HFFc6 (cell line): Measurements from ENCODE around the gene PARVG. TPM values are rescaled to one million over a fixed set of nuclear protein-coding genes. Genes with fewer than 3 reads are reported as not detected.

ENCODE experiments used
- DNase-seq: peaks from one replicate; pipeline ENCODE4 v3.0.0-alpha.2; 2018
- H3K27ac Mint-ChIP-seq: 2 replicates; pipeline ENCODE4 v1.8.0; 2020; ENCODE audit warnings: mild to moderate bottlenecking, mixed read lengths
- H3K27me3 Mint-ChIP-seq: 2 replicates; pipeline ENCODE4 v1.8.0; 2021; ENCODE audit warnings: mild to moderate bottlenecking, moderate library complexity, mixed read lengths; ENCODE audit not compliant: insufficient read depth
- H3K36me3 Mint-ChIP-seq: 2 replicates; pipeline ENCODE4 v1.8.0; 2021; ENCODE audit warnings: low read depth, mixed read lengths
- H3K4me1 Mint-ChIP-seq: 2 replicates; pipeline ENCODE4 v1.8.0; 2020; ENCODE audit warnings: low read depth, mixed read lengths
- H3K4me3 Mint-ChIP-seq: 2 replicates; pipeline ENCODE4 v1.8.0; 2020; ENCODE audit warnings: mild to moderate bottlenecking, moderate library complexity, mixed read lengths
- H3K9me3 Mint-ChIP-seq: 2 replicates; pipeline ENCODE4 v1.8.0; 2020; ENCODE audit warnings: mild to moderate bottlenecking, mixed read lengths
- CTCF ChIP-seq: fragments of 200-600 bp; sonication (generic); IDR thresholded peaks from 2 replicates; pipeline ENCODE4 v1.5.0; 2021; ENCODE audit warnings: antibody characterized with exemption, mild to moderate bottlenecking
- total RNA-seq, 6 experiments: library from RNA; stranded (reverse); fragmentation: NEBNext Ultra II Directional; extraction: Animal tissue kit (Norgen Biotek cat#: 25700); gene quantifications; 2 replicates in 1 of 6; 3 replicates in 5 of 6; pipeline ENCODE4 v1.2.3, GENCODE V29; 2021

PARVG gene
- total RNA-seq, 6 experiments from 2014 or later, result not detected

GRCh38 chr22:44154436-44154942 lies 26.2 kb upstream of the PARVG start:
- TF ChIP-seq CTCF, result no peak
- DNase-seq, result no peak
- H3K36me3 Mint-ChIP-seq, result 0 out of 2 replicates have a peak, but pooled peaks cover 7% of the 10 kb centered on the region
- no peak overlapping the region for H3K27ac Mint-ChIP-seq
- no peaks in the 10 kb centered on the region for H3K9me3 Mint-ChIP-seq
- no peak overlapping the region for H3K4me3 Mint-ChIP-seq
- H3K4me1 Mint-ChIP-seq, result peaks cover 13% of the 10 kb centered on the region
- peaks cover 5% of the 10 kb centered on the region; the same call in 1 of the 2 replicates for H3K27me3 Mint-ChIP-seq

- H3K4me1 Mint-ChIP-seq, result peaks cover 13% of the 10 kb centered on the region
- H3K36me3 Mint-ChIP-seq, result 0 out of 2 replicates have a peak, but pooled peaks cover 7% of the 10 kb centered on the region
- no peak overlapping the region for H3K27ac Mint-ChIP-seq
- DNase-seq, result no peak
- no peak for TF ChIP-seq CTCF
- no peaks in the 10 kb centered on the region for H3K9me3 Mint-ChIP-seq
- H3K27me3 Mint-ChIP-seq, result no peaks in the 10 kb centered on the region; the same call in 1 of the 2 replicates
- no peak overlapping the region for H3K4me3 Mint-ChIP-seq
These were observed 25.6 kb upstream of the PARVG start for GRCh38 chr22:44155115-44155514.

- H3K9me3 Mint-ChIP-seq, result no peaks in the 10 kb centered on the region
- DNase-seq, result no peak
- H3K4me3 Mint-ChIP-seq, result no peak overlapping the region
- no peak overlapping the region for H3K27ac Mint-ChIP-seq
- no peaks in the 10 kb centered on the region; the same call in 1 of the 2 replicates for H3K27me3 Mint-ChIP-seq
- TF ChIP-seq CTCF, result no peak
- H3K36me3 Mint-ChIP-seq, result no peaks in the 10 kb centered on the region
- H3K4me1 Mint-ChIP-seq, result no peaks in the 10 kb centered on the region
These were observed 22.7 kb upstream of the PARVG start for GRCh38 chr22:44157916-44158618.

GRCh38 chr22:44158816-44159215 lies 21.9 kb upstream of the PARVG start:
- Mint-ChIP-seq H3K27me3 (no peaks in the 10 kb centered on the region; the same call in 1 of the 2 replicates), H3K27ac (no peak overlapping the region), H3K9me3 (no peaks in the 10 kb centered on the region), H3K36me3 (no peaks in the 10 kb centered on the region), H3K4me3 (no peak overlapping the region; the same call in 1 of the 2 replicates), H3K4me1 (no peaks in the 10 kb centered on the region)
- no peak for DNase-seq
- TF ChIP-seq CTCF, result no peak

GRCh38 chr22:44159221-44159620 lies 21.5 kb upstream of the PARVG start:
- no peaks in the 10 kb centered on the region; the same call in 1 of the 2 replicates for H3K27me3 Mint-ChIP-seq
- no peaks in the 10 kb centered on the region for H3K4me1 Mint-ChIP-seq
- no peak for TF ChIP-seq CTCF
- no peak overlapping the region for H3K27ac Mint-ChIP-seq
- DNase-seq, result no peak
- H3K36me3 Mint-ChIP-seq, result no peaks in the 10 kb centered on the region
- no peak overlapping the region for H3K4me3 Mint-ChIP-seq
- no peaks in the 10 kb centered on the region for H3K9me3 Mint-ChIP-seq
